Hippocampal formation (tissue), 2 donors: ENCODE results near the gene ORM2.

Source experiments
- DNase-seq, 2 donors: peaks; one replicate each; lab custom pipeline; 2025; lab: John Stamatoyannopoulos, UW

ORM2 gene

DNA sequence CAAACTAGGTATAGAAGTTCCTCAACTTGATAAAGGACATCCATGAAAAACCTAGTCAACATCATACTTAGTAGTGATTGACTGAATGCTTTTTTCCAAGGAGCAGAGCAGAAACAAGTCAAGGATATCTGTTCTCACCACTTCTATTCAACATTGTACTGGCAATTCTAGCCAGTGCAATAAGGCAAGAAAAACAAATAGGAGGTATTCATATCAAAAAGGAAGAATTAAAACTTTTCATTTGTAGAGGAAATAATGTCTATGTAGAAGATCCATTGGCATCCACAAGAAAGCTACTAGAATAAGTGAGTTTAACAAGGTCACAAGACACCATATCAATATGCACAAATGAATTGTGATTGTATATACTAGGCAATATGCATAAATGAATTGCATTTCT, 35.0 kb upstream of the ORM2 start:
- DNase-seq: no peak

DNA sequence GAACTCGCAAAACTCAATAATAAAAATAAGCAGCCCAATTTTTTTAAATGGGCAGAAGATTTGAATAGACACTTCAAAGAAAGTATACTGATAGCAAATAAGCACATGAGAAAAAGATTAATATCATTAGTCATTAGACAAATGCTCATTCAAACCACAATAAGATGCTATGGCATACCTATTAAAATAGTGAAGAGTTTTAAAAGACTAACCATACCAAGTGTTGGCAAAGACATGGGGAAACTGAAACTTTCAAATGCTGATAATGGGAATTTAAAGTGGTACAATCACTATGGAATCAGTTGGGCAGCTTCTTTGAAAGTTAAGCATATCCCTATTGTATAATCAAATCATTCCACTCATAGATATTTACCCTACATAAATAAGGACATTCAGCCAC, 33.3 kb upstream of the ORM2 start:
- DNase-seq: no peak

DNA sequence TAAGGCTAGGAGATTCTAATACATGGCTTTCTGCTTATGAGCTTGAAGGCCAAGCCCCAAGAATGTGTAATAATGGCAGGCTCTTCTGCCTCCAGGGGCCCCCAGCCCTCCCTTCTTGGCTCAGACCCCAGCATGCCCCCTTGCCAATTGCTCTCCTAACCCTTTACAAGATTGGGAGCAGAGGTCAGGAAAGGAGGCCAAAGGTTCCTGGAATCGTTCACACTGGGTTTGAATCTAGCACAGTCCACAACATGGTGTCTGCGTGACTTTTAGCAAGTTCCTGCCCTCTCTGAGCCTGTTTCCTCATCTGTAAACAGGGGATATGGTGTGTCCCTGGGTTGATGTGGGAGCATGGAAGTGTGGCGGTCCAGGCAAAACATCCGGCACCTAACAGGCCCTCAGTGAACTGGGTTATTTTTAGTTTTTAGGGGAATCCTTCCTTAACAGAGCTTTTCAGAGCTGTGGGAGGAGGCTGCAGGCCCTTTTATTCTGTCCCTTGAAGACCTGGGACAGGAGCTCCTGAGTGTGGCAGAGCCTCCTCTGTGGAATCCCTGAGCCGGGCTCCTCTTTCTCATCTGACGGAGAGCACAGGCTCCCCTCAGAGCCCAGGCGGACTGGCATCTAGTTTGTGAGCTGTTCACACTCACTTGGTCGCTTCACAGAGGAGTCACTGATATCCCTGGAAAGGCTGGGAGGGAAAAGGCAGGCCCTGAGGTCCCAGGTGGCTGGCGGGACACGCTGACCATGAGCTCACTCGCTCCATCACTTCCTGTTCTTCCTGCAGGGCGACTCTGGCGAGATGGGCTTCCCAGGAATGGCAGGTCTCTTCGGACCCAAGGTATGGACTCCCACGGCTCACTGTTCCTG, 30.1 kb upstream of the ORM2 start:
- no peak for DNase-seq

DNA sequence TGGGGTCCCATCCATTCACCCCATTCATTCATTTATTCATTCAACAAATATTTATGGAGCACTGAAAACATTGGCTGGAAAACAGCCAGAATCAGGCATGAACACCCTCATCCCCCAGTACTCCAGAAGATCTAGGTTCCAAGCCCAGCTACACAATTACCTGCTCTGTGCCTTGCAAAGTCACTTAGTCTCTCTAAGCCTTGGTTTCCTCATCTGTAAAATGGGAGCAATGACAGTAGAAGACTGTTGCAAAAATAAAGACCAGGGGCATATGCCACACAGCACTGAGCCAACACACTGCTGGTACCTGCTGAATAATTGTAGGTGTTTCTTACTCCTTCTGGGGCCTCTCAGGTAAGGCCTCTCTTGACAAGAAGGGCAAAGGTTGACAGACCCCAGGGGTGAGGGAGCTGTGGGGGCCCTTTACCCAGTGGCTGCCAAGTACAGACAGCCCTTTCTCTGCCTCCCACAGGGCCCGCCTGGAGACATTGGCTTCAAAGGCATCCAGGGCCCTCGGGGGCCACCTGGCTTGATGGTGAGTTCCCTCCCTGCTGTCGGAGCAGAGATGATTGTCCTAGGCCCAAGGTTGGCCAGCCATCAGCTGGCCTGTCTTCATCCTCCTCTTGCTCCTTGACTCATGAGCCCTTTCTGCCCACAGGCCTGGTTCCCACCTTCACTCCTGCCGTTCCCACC, 29.4 kb upstream of the ORM2 start:
- DNase-seq: no peak

DNA sequence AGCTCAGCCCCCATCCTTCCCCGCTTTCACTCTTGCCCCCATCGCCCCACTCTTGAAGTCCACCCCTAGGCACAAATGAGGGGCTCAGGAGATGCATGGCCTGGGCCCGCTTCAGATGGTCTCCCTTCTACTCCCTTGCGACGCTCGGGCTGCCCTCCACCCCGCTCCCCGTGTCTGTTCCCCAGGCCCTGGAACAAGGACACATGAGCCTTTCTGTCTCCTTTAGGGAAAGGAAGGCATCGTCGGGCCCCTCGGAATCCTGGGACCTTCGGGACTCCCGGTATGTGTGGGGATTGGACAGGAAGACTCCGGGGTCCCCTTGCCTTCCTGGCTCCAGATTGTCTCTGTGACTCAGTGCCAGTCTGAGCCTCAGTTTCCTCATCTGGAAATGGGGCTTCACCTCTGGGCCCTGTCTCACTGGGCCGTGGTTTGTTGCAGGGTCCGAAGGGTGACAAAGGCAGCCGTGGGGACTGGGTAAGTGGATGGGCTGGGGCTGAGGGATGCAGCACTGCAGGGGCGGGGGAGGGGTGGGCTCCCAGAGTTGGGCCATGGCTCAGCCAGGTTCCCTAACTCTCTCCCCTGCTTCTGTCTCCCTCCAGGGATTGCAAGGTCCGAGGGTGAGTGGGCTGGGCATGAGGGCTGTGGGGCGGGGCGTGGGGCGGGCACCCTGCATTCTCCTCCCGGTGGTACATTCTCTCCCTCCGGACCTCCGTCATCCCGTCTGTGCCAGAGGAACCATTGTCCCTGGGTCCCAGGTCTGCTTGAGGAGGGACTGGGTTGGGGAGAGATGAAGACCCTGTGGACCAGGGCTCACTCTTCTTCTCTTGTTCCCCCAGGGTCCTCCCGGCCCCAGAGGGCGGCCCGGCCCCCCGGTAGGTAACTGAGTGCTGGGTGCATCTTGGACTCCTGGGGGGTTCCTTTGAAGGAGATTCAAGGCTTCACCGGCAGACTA, 28.5 kb upstream of the ORM2 start:
- DNase-seq: no peak

DNA sequence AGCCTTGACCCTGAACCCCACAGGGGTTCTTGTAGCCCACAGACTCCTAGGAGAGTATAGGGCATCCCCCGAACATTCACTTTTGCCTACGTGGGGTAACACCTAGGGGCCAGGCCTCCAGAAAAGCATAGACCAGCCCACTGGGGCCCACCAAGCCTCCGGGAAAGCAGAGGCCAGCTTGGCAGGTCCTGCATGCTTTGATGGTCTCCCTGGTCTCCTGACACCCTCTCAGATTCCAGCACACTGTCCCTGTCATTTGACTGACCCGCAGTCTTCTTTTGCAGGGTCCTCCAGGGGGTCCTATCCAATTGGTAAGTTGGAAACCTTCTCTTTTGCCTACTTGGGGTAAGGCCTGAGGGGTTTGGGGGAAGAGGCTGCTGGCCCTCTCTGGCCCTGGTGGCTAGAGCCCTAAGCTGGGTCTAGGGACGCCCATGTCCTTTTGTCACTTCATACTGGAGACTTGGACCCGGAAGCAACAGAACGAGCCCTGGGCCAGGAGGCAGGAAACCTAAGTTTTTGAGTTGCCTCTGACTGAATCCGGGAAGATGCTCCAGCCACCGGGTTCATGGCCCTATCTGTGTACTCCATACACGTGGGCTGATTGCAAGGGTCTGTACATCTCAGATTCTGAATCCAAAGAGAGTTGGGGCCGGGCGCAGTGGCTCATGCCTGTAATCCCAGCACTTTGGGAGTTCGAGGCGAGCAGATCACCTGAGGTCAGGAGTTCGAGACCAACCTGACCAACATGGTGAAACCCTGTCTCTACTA, 27.7 kb upstream of the ORM2 start:
- no peak for DNase-seq

DNA sequence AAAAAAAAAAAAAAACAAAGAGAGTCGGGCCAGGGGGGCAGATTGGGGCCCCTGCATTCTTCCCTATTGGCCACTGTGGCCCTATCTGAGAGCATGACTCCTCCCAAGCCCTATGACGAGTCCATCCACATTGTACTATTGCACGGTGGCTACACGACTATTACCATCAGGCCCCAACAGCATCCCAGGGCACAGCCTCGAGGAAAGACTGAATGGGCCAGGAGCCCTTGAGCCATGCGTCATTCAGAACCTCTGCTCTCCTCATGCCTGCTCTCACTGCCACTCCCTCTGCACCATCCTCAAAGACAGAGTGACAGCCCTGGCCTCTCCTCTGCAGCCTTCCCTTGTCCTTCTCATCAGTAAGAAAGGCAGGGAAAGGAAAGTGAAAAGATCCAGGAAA, 26.9 kb upstream of the ORM2 start:
- DNase-seq: no peak

DNA sequence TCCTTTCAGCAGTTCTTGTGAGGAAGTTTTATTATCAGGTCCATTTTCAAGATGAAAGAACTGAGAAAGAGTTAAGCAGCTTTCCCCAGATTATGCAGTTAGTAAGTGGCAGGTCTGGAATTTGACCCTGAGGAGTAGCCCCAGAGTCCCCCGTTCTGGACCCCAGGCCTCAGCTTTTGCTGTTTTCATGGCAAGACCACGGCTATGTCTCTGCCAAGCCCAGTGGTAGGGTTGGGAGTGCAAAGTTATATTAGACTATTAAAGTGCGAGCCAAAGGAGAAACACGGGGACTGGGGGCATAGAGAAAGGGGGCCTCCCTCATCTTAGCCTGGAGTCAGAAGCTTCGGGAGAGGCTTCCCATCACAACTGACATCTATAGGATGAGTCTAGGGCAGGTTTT, 26.1 kb upstream of the ORM2 start:
- DNase-seq: no peak

DNA sequence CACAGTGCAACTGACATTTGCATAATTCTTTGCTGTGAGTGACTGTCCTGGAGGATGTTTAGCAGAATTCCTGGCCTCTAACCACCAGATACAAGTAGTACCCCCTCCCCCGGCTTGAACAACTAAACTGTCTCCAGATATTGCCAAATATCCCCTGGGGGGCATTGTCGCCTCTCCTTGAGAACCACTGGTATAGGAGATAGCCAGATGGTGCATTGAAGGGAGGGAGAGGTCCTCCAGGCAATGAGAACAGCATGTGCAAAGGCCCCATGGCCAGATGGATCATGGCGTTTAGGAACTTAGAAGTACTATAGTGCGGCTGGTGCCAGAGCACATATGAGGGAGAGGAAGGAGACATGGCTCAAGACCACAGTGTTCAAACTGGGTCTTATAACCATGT, 25.7 kb upstream of the ORM2 start:
- no peak for DNase-seq

DNA sequence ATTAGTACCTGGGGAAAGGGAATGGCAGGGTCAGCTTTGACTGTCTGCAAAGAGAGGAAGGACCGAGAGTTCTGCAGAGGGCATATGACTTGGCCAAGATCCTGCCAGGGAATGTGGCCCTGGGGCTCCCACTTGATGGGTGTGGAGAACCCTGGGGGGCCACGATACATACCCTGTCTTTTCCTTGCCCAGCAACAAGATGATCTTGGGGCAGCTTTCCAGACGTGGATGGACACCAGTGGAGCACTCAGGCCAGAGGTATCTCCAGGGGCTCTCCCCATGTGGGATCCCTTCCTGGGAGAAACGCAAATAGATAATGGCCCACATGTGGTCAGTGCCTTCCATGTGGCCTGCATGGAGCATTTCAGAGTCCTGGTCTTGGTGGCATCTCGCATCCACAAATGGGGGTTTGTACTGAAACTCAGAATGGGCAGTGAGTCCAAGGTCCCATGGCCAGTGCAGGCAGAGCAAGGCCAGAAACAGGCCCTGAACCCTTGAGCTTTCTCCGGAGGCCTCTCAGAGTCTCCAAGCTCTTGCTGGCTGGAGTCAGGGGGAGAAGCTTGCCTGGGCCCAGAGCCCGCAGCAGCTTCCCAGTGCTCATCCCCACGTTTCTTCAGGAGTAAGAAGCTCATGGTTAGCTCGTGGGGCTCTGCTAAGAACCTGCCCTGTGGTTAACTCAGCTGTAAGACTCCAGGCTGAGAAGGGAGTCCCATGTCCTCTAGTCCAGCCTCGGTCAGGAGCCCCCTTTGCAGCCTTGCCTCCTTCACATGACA, 25.1 kb upstream of the ORM2 start:
- no peak for DNase-seq

DNA sequence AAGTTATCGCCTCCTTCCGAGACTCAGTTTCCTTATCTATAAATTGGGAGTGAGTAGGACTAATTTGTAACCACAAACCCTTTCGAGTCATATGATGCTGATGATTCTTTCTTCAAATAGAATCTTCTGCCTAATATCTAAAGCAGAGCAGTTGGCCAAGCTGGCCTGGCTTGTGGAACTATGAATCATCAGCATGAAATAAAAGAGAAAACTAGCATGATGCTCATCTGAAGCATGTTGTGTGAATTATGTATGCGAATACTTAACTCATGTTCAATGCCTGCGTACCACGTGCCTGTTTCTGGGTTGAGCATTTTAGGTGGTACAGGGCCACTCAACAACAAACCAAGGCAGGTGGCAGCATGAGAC, 21.8 kb upstream of the ORM2 start:
- DNase-seq: no peak

DNA sequence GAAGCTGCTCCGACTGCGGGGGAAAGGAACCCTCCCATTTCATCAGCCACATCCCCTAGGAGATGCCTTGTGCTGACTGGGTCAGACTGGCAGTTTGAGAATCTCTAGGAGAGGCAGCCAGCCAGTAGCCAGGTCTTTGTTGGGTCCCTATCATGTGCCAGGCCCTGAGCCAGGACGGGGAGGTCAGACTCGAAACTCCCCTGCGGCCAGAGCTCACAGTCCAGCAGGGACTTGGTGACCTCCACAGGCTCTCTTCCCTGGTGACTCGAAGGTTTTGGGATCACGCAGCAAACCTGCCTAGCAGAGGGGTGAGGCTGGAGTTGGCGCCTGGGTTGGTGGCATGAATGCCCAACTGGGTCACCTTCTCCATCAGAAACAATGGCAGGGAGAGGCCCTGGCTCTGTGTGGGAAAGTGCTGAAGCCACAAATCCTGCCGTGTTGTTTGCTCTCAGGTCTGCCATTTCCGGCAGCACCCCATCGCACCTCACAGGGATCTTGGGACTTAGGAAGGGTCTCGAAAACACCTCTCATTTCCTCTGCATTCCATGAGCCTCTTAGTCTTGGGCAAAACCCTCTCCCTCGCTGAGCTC, 21.2 kb upstream of the ORM2 start:
- DNase-seq: no peak

DNA sequence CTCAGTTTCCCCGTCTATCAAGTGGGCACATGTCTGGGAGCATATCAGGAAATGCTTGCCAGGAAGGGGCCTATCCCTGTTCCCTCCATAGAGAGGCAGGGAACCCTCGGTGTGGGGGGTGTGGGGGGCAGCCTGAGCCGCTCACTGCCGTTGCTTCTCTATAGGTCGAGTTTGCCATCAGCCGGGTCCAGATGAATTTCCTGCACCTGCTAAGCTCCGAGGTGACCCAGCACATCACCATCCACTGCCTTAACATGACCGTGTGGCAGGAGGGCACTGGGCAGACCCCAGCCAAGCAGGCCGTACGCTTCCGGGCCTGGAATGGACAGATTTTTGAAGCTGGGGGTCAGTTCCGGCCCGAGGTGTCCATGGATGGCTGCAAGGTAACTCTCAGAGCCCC, 20.6 kb upstream of the ORM2 start:
- no peak for DNase-seq

DNA sequence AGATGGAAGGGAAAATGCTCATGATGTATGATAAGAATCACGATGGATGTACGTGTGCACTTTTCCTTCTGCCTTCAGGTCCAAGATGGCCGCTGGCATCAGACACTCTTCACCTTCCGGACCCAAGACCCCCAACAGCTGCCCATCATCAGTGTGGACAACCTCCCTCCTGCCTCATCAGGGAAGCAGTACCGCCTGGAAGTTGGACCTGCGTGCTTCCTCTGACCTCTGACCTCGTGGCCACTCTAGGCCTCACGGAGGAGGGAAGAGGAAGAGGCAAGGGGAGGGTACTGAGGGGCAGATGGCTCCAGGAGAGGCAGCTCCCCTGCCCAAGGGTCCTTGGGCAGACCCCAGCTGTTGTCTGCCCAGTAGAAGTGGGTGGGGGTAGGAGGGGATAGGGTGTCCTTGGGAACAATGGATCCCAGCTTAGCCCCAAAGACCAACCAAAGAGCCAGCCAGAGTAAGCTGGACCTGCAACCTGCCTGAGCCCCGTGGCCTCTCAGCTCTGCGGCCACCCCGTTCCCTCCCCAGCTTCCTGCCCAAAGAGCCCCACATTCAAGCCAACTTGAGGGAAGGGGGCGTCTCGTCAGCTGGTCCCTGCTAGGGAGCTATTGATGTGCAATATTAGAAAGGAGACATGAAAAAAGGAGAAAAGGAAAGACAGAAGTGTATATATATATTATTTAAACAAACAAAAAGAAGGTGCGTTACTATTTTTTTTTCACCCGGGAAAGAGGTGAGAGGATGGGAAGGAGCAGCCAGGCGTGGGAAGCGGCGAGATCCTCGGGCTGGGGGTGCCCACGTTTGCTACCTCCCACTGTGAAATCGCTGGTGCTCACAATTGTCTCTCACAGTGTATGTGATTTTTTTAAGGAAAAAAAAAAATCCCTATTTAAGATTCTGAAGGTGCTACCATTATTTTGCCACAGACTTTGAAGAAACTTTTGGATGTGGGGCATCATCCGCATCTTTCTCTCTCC, 18.9 kb upstream of the ORM2 start:
- DNase-seq: no peak

DNA sequence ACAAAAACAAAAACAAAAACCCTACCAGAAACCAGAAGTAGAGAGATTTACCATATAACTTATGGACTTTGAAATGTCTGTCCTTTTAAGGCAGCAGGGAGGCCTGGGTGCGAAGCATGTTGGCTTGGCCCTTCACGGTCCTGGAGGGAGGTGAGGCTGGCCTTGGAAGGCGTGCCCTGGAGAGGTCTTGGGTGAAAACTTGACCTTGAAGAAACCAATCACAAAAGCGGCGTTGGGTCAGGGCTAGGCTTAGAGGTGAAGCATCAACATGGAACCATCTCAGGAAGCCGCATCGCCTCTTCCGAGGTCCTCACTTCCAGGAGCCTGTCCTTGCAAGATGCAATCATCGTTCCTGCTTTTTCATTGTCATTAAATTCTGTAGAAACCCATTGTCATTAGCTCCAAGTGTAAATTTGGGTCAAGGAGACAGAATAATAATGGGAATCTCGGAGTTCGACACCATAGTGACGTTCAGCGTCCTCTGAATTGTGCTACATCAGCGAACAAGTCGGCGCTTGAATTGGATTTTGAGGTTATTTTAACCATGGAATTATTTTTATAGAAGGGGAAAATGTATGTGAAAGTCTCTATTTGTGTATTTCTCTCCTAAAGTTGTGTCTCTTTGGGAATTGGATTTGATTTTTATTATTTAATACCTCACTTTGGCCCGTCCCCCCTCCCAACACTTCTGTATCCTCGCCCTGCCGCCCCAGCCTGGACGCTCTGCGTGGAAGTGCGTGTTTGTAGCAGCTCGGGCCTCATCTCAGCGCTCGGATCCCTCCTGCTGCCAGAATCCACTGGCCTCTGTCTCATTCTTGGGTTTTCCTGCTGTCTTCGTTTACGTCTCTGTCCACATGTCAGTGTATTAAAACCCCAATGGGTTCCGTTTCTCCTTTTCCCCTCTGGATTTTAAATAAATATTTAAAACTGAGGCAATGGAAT, 17.8 kb upstream of the ORM2 start:
- DNase-seq: no peak

DNA sequence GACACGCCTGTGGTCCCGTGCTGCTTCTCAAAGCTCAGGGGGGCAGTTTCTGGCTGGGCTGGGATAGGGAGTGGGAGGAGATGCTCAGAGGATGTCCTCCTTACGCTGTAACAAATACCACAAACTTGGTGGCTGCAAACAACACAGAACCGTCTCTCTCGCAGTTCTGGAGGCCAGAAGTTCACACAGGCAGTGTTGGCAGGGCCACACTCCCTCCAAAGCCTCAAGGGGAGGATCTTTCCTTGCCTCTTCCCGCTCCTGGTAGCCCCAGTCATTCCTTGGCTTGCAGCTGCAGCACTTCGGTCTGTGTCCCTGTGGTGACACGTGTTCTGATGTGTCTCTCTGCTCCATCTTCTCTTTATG, 17.2 kb upstream of the ORM2 start:
- no peak for DNase-seq

DNA sequence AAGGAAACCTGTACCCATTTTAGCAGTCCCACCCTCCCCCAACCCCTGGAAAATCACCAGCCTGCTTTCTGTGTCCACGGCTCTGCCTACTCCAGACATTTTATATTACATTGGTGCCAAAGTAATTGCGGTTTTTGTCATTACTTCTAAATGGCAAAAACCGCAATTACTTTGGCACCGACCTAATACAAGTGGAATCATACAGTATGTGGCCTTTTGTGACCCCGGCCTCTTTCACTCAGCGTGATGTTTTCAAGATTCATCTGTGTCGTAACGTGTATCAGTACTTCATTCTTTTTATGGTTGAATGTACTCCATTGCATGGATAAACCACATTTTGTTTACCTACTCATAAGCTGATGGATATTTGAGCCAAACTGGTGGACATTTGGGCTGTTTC, 16.5 kb upstream of the ORM2 start:
- DNase-seq: no peak

DNA sequence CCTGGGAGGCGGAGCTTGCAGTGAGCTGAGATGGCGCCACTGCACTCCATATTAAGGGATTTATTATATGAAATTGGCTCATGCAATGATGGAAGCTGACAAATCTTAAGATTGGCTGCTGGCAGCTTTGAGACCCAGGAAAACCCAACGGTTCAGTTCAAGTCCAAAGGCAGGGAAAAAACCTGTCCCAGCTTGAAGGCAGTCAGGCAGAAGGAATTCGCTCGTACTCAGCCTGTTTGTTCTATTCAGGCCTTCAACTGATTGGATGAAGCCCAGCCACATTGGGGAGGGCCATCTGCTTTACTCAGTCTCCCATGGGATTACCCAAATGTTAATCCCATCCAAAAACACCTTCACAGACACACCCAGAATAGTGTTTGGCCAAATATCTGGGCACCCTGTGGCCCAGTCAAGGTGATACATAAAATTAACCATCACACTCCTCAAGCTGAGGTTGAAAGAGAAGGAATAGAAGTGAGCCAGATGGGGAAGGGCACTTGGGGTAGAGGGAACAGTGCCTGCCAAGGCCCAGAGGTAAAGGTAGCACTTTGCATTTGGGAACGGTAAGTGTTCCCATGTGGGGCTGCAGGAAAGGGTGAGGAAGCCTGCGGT, 15.3 kb upstream of the ORM2 start:
- DNase-seq: no peak
